A549 treated with Mapracorat at 1 μM for 4 hours (cell line): ENCODE measurements around the gene PCED1B. TPM values are rescaled to one million over a fixed set of nuclear protein-coding genes. Genes with fewer than 3 reads are reported as not detected.

ENCODE experiments used
- total RNA-seq: library from RNA; stranded (reverse); fragments of 200-300 nt; extraction: Qiagen RNA extraction; gene quantifications from 5 replicates; pipeline ENCODE4 v1.2.3, GENCODE V29; 2022

Gene PCED1B, protein sequence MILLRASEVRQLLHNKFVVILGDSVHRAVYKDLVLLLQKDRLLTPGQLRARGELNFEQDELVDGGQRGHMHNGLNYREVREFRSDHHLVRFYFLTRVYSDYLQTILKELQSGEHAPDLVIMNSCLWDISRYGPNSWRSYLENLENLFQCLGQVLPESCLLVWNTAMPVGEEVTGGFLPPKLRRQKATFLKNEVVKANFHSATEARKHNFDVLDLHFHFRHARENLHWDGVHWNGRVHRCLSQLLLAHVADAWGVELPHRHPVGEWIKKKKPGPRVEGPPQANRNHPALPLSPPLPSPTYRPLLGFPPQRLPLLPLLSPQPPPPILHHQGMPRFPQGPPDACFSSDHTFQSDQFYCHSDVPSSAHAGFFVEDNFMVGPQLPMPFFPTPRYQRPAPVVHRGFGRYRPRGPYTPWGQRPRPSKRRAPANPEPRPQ
- total RNA-seq: 18.0 to 24.5 TPM (median 22.6 TPM) in 5 replicates

DNA sequence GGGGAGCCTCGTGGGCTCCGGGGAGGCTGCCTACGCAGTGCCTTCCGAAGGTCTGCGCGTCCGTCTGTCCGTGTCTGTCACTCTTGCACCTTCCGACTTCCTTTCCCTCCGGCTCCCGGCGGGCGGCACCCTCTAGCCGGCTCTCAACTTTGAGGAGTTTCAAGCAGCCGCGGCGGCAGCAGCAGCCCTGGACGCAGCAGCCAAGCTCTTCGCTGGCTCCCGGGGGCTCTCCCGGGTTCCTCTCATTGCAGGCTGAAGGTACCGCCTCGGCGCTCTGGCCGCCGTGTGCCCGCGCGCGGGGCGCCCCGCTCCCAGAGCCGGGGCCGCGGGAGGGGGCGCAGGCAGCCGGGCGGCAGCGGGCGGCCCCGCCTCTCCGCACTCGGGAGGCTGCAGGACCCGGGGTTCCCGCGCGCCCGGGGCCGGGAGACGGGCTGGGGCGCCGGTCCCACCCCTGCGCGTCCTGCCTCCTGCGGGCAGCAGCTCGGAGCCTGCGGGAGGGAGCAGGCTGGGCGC lies at the start of gene PCED1B, which contains the start of gene AMIGO2:
Gene PCED1B, plus strand, starts transcription at position 154 of the 513 bp plus-strand sequence. CDS start 155,443 bp downstream, outside the sequence.
Gene AMIGO2, minus strand, starts transcription at position 492 of the 513 bp plus-strand sequence. CDS start 957 bp downstream, outside the sequence.

Other genes with a start within 250 kb of the PCED1B start
- 61.2 to 89.9 TPM (median 86.9 TPM) in 5 replicates for gene AMIGO2, start 338 bp downstream of the PCED1B start, total RNA-seq